Measurements from ENCODE around the gene CSNK2A1. TPM values are rescaled to one million over a fixed set of nuclear protein-coding genes. Genes with fewer than 3 reads are reported as not detected.

Gene CSNK2A1
- polyA plus RNA-seq, 3 donors, result 31.7 to 55.5 (median 35.2) TPM

DNA sequence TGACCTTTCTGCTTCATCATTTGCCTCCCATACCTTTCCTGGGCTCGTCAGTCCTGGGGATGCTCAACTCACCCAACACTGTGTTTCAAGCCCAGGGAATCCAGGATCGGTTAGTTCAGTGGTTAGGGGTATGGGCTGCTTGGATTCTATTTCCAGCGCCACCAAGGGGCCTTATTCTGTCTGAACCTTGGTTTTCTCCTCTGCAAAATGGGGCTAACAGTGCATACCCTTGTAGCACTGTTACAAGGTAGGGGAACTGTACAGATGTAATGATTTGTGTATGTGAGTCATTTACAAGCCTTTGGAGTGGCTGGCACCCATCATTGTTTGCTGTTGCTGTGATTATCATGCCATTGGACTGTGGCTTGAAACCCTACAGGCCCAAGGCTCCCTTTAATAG is 14.5 kb upstream of the CSNK2A1 start:
- Histone ChIP-seq H3K79me2 (ENCODE audit: insufficient read depth, low read length) (no peaks in the 10 kb centered on the region), H3K4me3 (replicated peaks in 1 of 3; ENCODE audit: low read depth in 2 of 3, low read length in 3 of 3) (no peak overlapping the region), H3K4me1 (ENCODE audit: control insufficient read depth in 1 of 2, insufficient read depth in 2 of 2, low read length in 2 of 2) (no peaks in the 10 kb centered on the region), H3K27ac (ENCODE audit: low read depth in 1 of 2, low read length in 2 of 2) (no peak overlapping the region), H3K9me3 (replicated peaks in 1 of 2; ENCODE audit: control insufficient read depth in 1 of 2, insufficient read depth in 1 of 2, low read length in 2 of 2) (no peaks in the 10 kb centered on the region), H3K36me3 (replicated peaks in 1 of 2; ENCODE audit: control insufficient read depth in 1 of 2, insufficient read depth in 2 of 2, low read length in 2 of 2) (no peaks in the 10 kb centered on the region), H3K4me2 (replicated peaks; ENCODE audit: extremely low read depth, low read length, poor library complexity, severe bottlenecking) (no peak overlapping the region), H3K9ac (ENCODE audit: insufficient read depth, low read length, poor library complexity, severe bottlenecking) (no peak overlapping the region), H4K20me1 (ENCODE audit: insufficient read depth, low read length) (no peaks in the 10 kb centered on the region), H2AFZ (ENCODE audit: insufficient read depth, low read depth, low read length, poor library complexity, severe bottlenecking) (no peak overlapping the region), H3K27me3 (ENCODE audit: control insufficient read depth in 2 of 2, insufficient read depth in 2 of 2, low read length in 2 of 2) (peaks cover 0 to 5% of the 10 kb centered on the region in 2 donors)
- H3K4me1 Mint-ChIP-seq, result no peaks in the 10 kb centered on the region
- no peaks in the 10 kb centered on the region for H3K9me3 Mint-ChIP-seq
- peaks cover 14 to 24% (median 16%) of the 10 kb centered on the region in 3 donors for H3K27me3 Mint-ChIP-seq (ENCODE audit: low read depth in 3 of 3)
- no peaks in the 10 kb centered on the region for H3K36me3 Mint-ChIP-seq
- no peak overlapping the region for H3K4me3 Mint-ChIP-seq
- H3K27ac Mint-ChIP-seq, result no peak overlapping the region
- DNase-seq, result no peak
- 90% methylated on average over 2 of the region's 3 CpGs for WGBS (ENCODE audit: insufficient coverage)
- TF ChIP-seq, protein P1, sequence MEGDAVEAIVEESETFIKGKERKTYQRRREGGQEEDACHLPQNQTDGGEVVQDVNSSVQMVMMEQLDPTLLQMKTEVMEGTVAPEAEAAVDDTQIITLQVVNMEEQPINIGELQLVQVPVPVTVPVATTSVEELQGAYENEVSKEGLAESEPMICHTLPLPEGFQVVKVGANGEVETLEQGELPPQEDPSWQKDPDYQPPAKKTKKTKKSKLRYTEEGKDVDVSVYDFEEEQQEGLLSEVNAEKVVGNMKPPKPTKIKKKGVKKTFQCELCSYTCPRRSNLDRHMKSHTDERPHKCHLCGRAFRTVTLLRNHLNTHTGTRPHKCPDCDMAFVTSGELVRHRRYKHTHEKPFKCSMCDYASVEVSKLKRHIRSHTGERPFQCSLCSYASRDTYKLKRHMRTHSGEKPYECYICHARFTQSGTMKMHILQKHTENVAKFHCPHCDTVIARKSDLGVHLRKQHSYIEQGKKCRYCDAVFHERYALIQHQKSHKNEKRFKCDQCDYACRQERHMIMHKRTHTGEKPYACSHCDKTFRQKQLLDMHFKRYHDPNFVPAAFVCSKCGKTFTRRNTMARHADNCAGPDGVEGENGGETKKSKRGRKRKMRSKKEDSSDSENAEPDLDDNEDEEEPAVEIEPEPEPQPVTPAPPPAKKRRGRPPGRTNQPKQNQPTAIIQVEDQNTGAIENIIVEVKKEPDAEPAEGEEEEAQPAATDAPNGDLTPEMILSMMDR (IDR thresholded peaks at IDR 0.05), result no peak
- intact Hi-C loops (cut with micrococcal nuclease), result no loop called here

DNA sequence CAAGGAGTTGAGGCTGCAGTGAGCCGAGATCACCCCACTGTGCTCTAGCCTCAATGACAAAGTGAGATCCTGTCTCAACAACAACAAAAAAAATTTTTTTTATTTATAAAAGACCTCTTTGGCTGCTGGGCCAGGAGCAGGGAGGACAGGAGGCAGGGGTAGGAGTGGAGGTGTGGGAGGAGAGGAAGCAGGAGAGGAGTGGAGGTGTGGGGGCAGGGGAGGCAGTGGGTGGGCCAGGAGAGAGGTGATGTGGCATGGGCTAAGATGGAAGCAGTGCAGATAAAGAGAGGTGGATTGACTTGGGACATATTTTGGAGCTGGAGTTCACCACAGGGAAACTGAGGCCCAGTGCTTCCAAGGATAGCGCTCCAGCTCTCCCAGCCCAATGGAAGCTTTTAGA is 13.4 kb upstream of the CSNK2A1 start:
- no peaks in the 10 kb centered on the region for H4K20me1 ChIP-seq (ENCODE audit: insufficient read depth, low read length)
- no peaks in the 10 kb centered on the region for H3K4me1 Mint-ChIP-seq
- no peaks in the 10 kb centered on the region for H3K79me2 ChIP-seq (ENCODE audit: insufficient read depth, low read length)
- no peaks in the 10 kb centered on the region for H3K36me3 ChIP-seq (replicated peaks in 1 of 2; ENCODE audit: control insufficient read depth in 1 of 2, insufficient read depth in 2 of 2, low read length in 2 of 2)
- TF ChIP-seq, protein P1 (IDR thresholded peaks at IDR 0.05), result no peak
- peaks cover 16 to 24% (median 22%) of the 10 kb centered on the region in 3 donors for H3K27me3 Mint-ChIP-seq (ENCODE audit: low read depth in 3 of 3)
- no peaks in the 10 kb centered on the region for H3K36me3 Mint-ChIP-seq
- no peak overlapping the region for H3K9ac ChIP-seq (ENCODE audit: insufficient read depth, low read length, poor library complexity, severe bottlenecking)
- no peak overlapping the region for H3K4me3 Mint-ChIP-seq
- no peak overlapping the region for H3K4me3 ChIP-seq (replicated peaks in 1 of 3; ENCODE audit: low read depth in 2 of 3, low read length in 3 of 3)
- H3K27me3 ChIP-seq (ENCODE audit: control insufficient read depth in 2 of 2, insufficient read depth in 2 of 2, low read length in 2 of 2), result peaks cover 0 to 5% of the 10 kb centered on the region in 2 donors
- H3K4me1 ChIP-seq (ENCODE audit: control insufficient read depth in 1 of 2, insufficient read depth in 2 of 2, low read length in 2 of 2), result no peaks in the 10 kb centered on the region
- intact Hi-C loops (cut with micrococcal nuclease), result no loop called here
- no peak overlapping the region for H3K4me2 ChIP-seq (replicated peaks; ENCODE audit: extremely low read depth, low read length, poor library complexity, severe bottlenecking)
- no peaks in the 10 kb centered on the region for H3K9me3 Mint-ChIP-seq
- H3K9me3 ChIP-seq (replicated peaks in 1 of 2; ENCODE audit: control insufficient read depth in 1 of 2, insufficient read depth in 1 of 2, low read length in 2 of 2), result no peaks in the 10 kb centered on the region
- no peak for DNase-seq
- WGBS (ENCODE audit: insufficient coverage), result 100% methylated on average over 1 of the region's 2 CpGs
- H3K27ac ChIP-seq (ENCODE audit: low read depth in 1 of 2, low read length in 2 of 2), result no peak overlapping the region
- no peak overlapping the region for H3K27ac Mint-ChIP-seq
- no peak overlapping the region for H2AFZ ChIP-seq (ENCODE audit: insufficient read depth, low read depth, low read length, poor library complexity, severe bottlenecking)
